Measurements from ENCODE around the gene ZAP70. TPM values are rescaled to one million over a fixed set of nuclear protein-coding genes. Genes with fewer than 3 reads are reported as not detected.

Gene ZAP70
- total RNA-seq, result not detected in 2 replicates

DNA sequence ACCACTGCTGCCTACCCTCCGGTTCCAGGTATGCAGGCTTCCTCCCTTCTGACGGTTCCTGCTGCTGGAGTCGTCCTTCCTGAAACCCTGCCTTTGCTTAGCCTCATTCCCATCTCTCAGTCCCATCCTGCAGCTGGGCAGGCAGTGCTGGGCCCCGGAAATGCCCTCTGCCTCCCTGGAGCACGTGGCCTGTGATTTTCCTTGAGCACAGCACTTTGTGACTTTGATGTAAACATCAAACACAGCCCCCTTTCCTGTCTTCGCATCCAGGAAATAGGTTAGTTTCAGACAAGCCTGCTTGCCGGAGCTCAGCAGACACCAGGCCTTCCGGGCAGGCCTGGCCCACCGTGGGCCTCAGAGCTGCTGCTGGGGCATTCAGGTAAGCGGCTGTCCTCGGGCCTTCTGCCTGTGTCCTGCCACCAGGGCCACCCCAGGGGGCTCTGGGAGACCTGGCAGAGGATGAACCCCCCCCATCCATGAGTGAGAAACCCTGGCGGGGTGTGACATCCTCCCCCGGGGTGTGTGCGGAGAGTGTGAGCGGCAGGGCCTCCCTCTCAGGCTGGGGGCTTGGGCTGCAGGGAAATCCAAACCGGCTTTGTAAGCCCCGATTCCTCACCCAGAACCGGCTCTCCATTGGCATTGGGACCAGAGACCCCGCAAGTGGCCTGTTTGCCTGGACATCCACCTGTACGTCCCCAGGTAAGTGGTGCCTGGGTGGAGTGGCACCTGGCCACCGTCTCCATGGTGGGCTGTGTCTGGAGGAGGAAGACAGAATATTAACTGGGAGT is at the start of gene ZAP70:
ZAP70 (plus strand) TSS at position 281 of the 788 bp plus-strand sequence. CDS start 10,461 bp downstream, outside the sequence.

DNA sequence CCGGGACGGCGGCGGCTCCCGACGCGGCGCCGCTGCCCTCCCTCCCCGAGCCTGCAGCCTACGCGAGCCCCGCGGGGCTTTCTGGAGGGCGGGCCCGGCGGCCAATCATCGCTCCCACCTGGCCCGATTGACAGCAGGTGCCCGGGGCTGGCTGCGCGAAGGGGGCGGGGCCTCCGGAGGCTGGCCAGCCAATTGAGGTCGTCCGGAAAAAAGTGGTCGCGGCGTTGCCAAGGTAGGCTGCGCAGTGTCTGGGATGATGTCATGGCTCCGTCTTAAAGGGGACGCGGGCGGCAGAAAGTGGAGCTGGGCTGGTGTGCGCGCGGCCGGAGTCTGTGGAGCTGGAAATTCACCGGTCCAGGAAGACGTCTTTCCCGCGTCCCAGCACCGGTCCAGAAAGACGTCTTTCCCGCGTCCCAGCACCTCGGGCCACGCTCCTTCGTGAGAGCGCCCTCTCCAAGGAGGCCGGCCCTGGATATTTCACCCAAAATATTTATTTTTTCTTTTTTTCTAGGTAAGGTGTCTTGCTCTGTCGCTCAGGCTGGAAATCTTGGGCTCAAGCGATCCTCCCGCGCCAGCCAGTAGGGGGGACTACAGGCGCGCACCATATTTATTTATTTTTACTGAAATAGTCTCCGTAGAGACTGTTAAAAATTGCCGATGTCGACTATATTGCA is 49.3 kb upstream of the ZAP70 start, which contains the start of gene ACTR1B:
ACTR1B (minus strand) TSS at position 83 of the 674 bp plus-strand sequence. CDS start 154 bp downstream, outside the sequence.

DNA sequence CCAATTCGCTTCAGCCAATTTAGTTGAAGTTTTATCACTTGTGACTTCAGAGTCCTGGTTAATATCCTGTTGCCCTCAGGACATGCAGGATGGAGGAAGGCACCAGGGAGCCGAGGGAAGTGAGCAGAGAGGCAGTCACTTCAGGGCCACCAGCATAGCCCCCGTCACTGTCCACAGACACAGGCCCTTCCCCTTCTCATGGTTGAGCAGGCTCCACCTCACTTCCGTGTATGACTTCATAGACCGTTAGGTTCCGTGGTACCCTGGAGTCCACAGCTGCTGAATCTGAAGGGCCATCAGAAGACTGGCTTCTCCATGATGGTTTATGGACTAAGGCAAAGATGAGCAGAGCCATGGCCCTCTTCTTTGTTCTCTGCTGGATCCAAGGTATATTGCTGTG is 43.9 kb upstream of the ZAP70 start, which contains the start of gene C2orf92:
C2orf92 (plus strand) TSS at position 266 of the 400 bp plus-strand sequence; CDS start at position 342, 76 bp downstream.

Other genes with a start within 250 kb of the ZAP70 start
- 87.7 TPM in 2 replicates for gene ANKRD36B, start 123.7 kb upstream of the ZAP70 start, total RNA-seq
- gene COX5B, start 67.5 kb upstream of the ZAP70 start, total RNA-seq, result 259 and 414 TPM in 2 replicates
- gene ACTR1B, start 49.5 kb upstream of the ZAP70 start, total RNA-seq, result 58.1 and 61.1 TPM in 2 replicates
- 0.97 and 2.3 TPM in 2 replicates for gene C2orf92, start 43.9 kb upstream of the ZAP70 start, total RNA-seq